ENCODE data around the gene DPY19L1.

The DPY19L1 gene

GRCh38 chr7:35015346-35015859 is 21.9 kb downstream of the DPY19L1 start:
- no peaks in the 10 kb centered on the region for H3K27me3 ChIP-seq (ENCODE audit: insufficient read depth, poor library complexity, severe bottlenecking)
- DNase-seq (ENCODE audit: low spot score) (no peak), ATAC-seq (ENCODE audit: low read depth) (no peak)
- H3K9me3 ChIP-seq (ENCODE audit: severe bottlenecking) = no peaks in the 10 kb centered on the region
- no peaks in the 10 kb centered on the region for H3K36me3 ChIP-seq (ENCODE audit: low read depth)
- no peaks in the 10 kb centered on the region for H3K4me1 ChIP-seq (ENCODE audit: insufficient read depth, poor library complexity, severe bottlenecking)
- H3K27ac ChIP-seq (ENCODE audit: poor library complexity, severe bottlenecking) = no peak overlapping the region
- no peak overlapping the region for H3K4me3 ChIP-seq (ENCODE audit: severe bottlenecking)
- no peak for TF ChIP-seq CTCF (IDR thresholded peaks at IDR 0.05; ENCODE audit: poor library complexity, severe bottlenecking)

GRCh38 chr7:35012160-35012559 is 25.1 kb downstream of the DPY19L1 start:
- no peak for TF ChIP-seq CTCF (IDR thresholded peaks at IDR 0.05; ENCODE audit: poor library complexity, severe bottlenecking)
- H3K4me3 ChIP-seq (ENCODE audit: severe bottlenecking) = no peak overlapping the region
- ATAC-seq (ENCODE audit: low read depth) (no peak), DNase-seq (ENCODE audit: low spot score) (no peak)
- no peaks in the 10 kb centered on the region for H3K4me1 ChIP-seq (ENCODE audit: insufficient read depth, poor library complexity, severe bottlenecking)
- no peaks in the 10 kb centered on the region for H3K9me3 ChIP-seq (ENCODE audit: severe bottlenecking)
- no peaks in the 10 kb centered on the region for H3K36me3 ChIP-seq (ENCODE audit: low read depth)
- H3K27ac ChIP-seq (ENCODE audit: poor library complexity, severe bottlenecking) = no peak overlapping the region
- H3K27me3 ChIP-seq (ENCODE audit: insufficient read depth, poor library complexity, severe bottlenecking) = no peaks in the 10 kb centered on the region

GRCh38 chr7:35011085-35011484 is 26.2 kb downstream of the DPY19L1 start:
- DNase-seq (ENCODE audit: low spot score) (no peak), ATAC-seq (ENCODE audit: low read depth) (no peak)
- H3K27me3 ChIP-seq (ENCODE audit: insufficient read depth, poor library complexity, severe bottlenecking) = no peaks in the 10 kb centered on the region
- TF ChIP-seq CTCF (IDR thresholded peaks at IDR 0.05; ENCODE audit: poor library complexity, severe bottlenecking) = no peak
- no peaks in the 10 kb centered on the region for H3K4me1 ChIP-seq (ENCODE audit: insufficient read depth, poor library complexity, severe bottlenecking)
- H3K27ac ChIP-seq (ENCODE audit: poor library complexity, severe bottlenecking) = no peak overlapping the region
- no peaks in the 10 kb centered on the region for H3K9me3 ChIP-seq (ENCODE audit: severe bottlenecking)
- H3K4me3 ChIP-seq (ENCODE audit: severe bottlenecking) = no peak overlapping the region
- H3K36me3 ChIP-seq (ENCODE audit: low read depth) = no peaks in the 10 kb centered on the region

- Histone ChIP-seq H3K36me3 (ENCODE audit: low read depth) (no peaks in the 10 kb centered on the region), H3K4me3 (ENCODE audit: severe bottlenecking) (no peak overlapping the region), H3K27ac (ENCODE audit: poor library complexity, severe bottlenecking) (no peak overlapping the region), H3K9me3 (ENCODE audit: severe bottlenecking) (no peaks in the 10 kb centered on the region), H3K4me1 (ENCODE audit: insufficient read depth, poor library complexity, severe bottlenecking) (peaks cover 19% of the 10 kb centered on the region), H3K27me3 (ENCODE audit: insufficient read depth, poor library complexity, severe bottlenecking) (no peaks in the 10 kb centered on the region)
- TF ChIP-seq CTCF (IDR thresholded peaks at IDR 0.05; ENCODE audit: poor library complexity, severe bottlenecking) = no peak
- DNase-seq (ENCODE audit: low spot score) (no peak), ATAC-seq (ENCODE audit: low read depth) (no peak)
These were observed 29.5 kb downstream of the DPY19L1 start for GRCh38 chr7:35007768-35008167.

- TF ChIP-seq CTCF (IDR thresholded peaks at IDR 0.05; ENCODE audit: poor library complexity, severe bottlenecking) = no peak
- no peak overlapping the region for H3K4me3 ChIP-seq (ENCODE audit: severe bottlenecking)
- ATAC-seq (ENCODE audit: low read depth) = no peak
- no peaks in the 10 kb centered on the region for H3K36me3 ChIP-seq (ENCODE audit: low read depth)
- peak overlapping the region; percentile 84 for H3K27ac ChIP-seq (ENCODE audit: poor library complexity, severe bottlenecking)
- H3K4me1 ChIP-seq (ENCODE audit: insufficient read depth, poor library complexity, severe bottlenecking) = peaks cover 19% of the 10 kb centered on the region
- H3K27me3 ChIP-seq (ENCODE audit: insufficient read depth, poor library complexity, severe bottlenecking) = no peaks in the 10 kb centered on the region
- no peaks in the 10 kb centered on the region for H3K9me3 ChIP-seq (ENCODE audit: severe bottlenecking)
- no peak for DNase-seq (ENCODE audit: low spot score)
These were observed 32.7 kb downstream of the DPY19L1 start for GRCh38 chr7:35004531-35005095.
